GM23338 (cell line): Measurements from ENCODE around the gene ABL2. TPM values are rescaled to one million over a fixed set of nuclear protein-coding genes. Genes with fewer than 3 reads are reported as not detected.

Experiments used
- ATAC-seq: fragments of 200-7000 bp; cut with Tn5 transposase; 3 replicates; pipeline ENCODE4 v1.9.1; 2020
- DNase-seq: peaks from one replicate; pipeline ENCODE4 v3.0.0-alpha.2; 2015; ENCODE audit warnings: low spot score
- H2AFZ ChIP-seq: fragments of 200-600 bp; sonication (generic); 2 replicates; pipeline ENCODE4 v1.8.0; 2016; ENCODE audit warnings: antibody characterized with exemption, mild to moderate bottlenecking, moderate library complexity
- H3F3A ChIP-seq: fragments of 200-600 bp; sonication (generic); replicated peaks from 2 replicates; pipeline ENCODE4 v1.8.0; 2017; ENCODE audit warnings: antibody characterized with exemption, mixed run types, low read depth
- H3K27ac ChIP-seq: fragments of 200-600 bp; sonication (generic); 2 replicates; pipeline ENCODE4 v1.6.1; 2016; ENCODE audit warnings: low read depth
- H3K27me3 ChIP-seq: fragments of 200-600 bp; sonication (generic); 2 replicates; pipeline ENCODE4 v1.8.0; 2016; ENCODE audit warnings: mild to moderate bottlenecking, mixed run types, moderate library complexity; ENCODE audit not compliant: insufficient read depth
- H3K36me3 ChIP-seq: fragments of 200-600 bp; sonication (generic); 2 replicates; pipeline ENCODE4 v1.8.0; 2016; ENCODE audit warnings: mild to moderate bottlenecking; ENCODE audit not compliant: insufficient read depth
- H3K4me1 ChIP-seq: fragments of 200-600 bp; sonication (generic); 2 replicates; pipeline ENCODE4 v1.8.0; 2016; ENCODE audit warnings: mild to moderate bottlenecking, moderate library complexity; ENCODE audit not compliant: insufficient read depth
- H3K4me2 ChIP-seq: fragments of 200-600 bp; sonication (generic); 2 replicates; pipeline ENCODE4 v1.7.1; 2017; ENCODE audit warnings: mixed run types
- H3K4me3 ChIP-seq: fragments of 200-600 bp; sonication (generic); 2 replicates; pipeline ENCODE4 v1.6.1; 2016; ENCODE audit warnings: mixed run types
- H3K79me2 ChIP-seq: fragments of 200-600 bp; sonication (generic); replicated peaks from 2 replicates; pipeline ENCODE4 v1.8.0; 2017; ENCODE audit warnings: mild to moderate bottlenecking; ENCODE audit not compliant: insufficient read depth
- H3K9me2 ChIP-seq: fragments of 200-600 bp; sonication (generic); 2 replicates; pipeline ENCODE4 v1.8.0; 2017; ENCODE audit not compliant: insufficient read depth
- H4K20me1 ChIP-seq: fragments of 200-600 bp; sonication (generic); replicated peaks from 2 replicates; pipeline ENCODE4 v1.8.0; 2017; ENCODE audit warnings: mild to moderate bottlenecking; ENCODE audit not compliant: insufficient read depth
- H3K27ac Mint-ChIP-seq: 2 replicates; pipeline ENCODE4 v1.8.0; 2020; ENCODE audit warnings: inconsistent platforms, mild to moderate bottlenecking, moderate library complexity, mixed read lengths
- H3K27me3 Mint-ChIP-seq: 3 replicates; pipeline ENCODE4 v1.8.0; 2022; ENCODE audit warnings: low read depth, mild to moderate bottlenecking, moderate library complexity, mixed read lengths, inconsistent platforms; ENCODE audit not compliant: insufficient read depth, poor library complexity
- H3K36me3 Mint-ChIP-seq: 3 replicates; pipeline ENCODE4 v1.8.0; 2021; ENCODE audit warnings: low read depth, mild to moderate bottlenecking, inconsistent platforms, moderate library complexity, mixed read lengths
- H3K4me1 Mint-ChIP-seq: 3 replicates; pipeline ENCODE4 v1.8.0; 2020; ENCODE audit warnings: mild to moderate bottlenecking, inconsistent platforms, mixed read lengths
- H3K4me3 Mint-ChIP-seq: 3 replicates; pipeline ENCODE4 v1.8.0; 2021; ENCODE audit warnings: moderate library complexity, mild to moderate bottlenecking, inconsistent platforms, mixed read lengths
- H3K9me3 Mint-ChIP-seq: 3 replicates; pipeline ENCODE4 v1.8.0; 2020; ENCODE audit warnings: moderate library complexity, mild to moderate bottlenecking, inconsistent platforms, mixed read lengths
- ETS1 ChIP-seq: IDR thresholded peaks from 2 replicates; pipeline ENCODE4 v1.6.1; 2016; ENCODE audit warnings: antibody characterized with exemption
- EZH2 ChIP-seq: fragments of 200-600 bp; sonication (generic); IDR thresholded peaks from one replicate; pipeline ENCODE4 v1.8.0; 2017; ENCODE audit warnings: antibody characterized with exemption, mild to moderate bottlenecking, low read depth; ENCODE audit not compliant: unreplicated experiment
- EZH2phosphoT487 ChIP-seq: fragments of 200-600 bp; sonication (generic); IDR thresholded peaks from one replicate; pipeline ENCODE4 v1.8.1; 2018; ENCODE audit warnings: antibody characterized with exemption; ENCODE audit not compliant: unreplicated experiment
- NANOG ChIP-seq: IDR thresholded peaks from 2 replicates; pipeline ENCODE4 v1.6.1; 2016; ENCODE audit warnings: antibody characterized with exemption, borderline replicate concordance
- REST ChIP-seq: IDR thresholded peaks from one replicate; pipeline ENCODE4 v1.6.1; 2018; ENCODE audit warnings: antibody characterized with exemption; ENCODE audit not compliant: unreplicated experiment
- STAT1 ChIP-seq: IDR thresholded peaks from one replicate; pipeline ENCODE4 v1.6.1; 2016; ENCODE audit warnings: antibody characterized with exemption; ENCODE audit not compliant: unreplicated experiment
- ZNF114 ChIP-seq: fragments of 250-450 bp; sonication (Bioruptor Pico); IDR thresholded peaks from 2 replicates; pipeline ENCODE4 v1.5.0; 2020; ENCODE audit warnings: mild to moderate bottlenecking, moderate library complexity
- ZNF331 ChIP-seq: fragments of 250-450 bp; sonication (Bioruptor Pico); IDR thresholded peaks from 2 replicates; pipeline ENCODE4 v1.5.0; 2020; ENCODE audit warnings: low read depth, mild to moderate bottlenecking, moderate library complexity
- polyA plus RNA-seq: library from polyadenylated mRNA; unstranded; fragments of >200 nt; fragmentation: Nextera tagmentation; extraction: Ambion mirVana; gene quantifications from 2 replicates; pipeline ENCODE4 v1.2.1, GENCODE V29; 2016
- total RNA-seq: library from RNA; depleted of rRNA; stranded (reverse); fragments of >200 nt; shearing (Covaris generic); gene quantifications from 2 replicates; pipeline ENCODE4 v1.2.3, GENCODE V29; 2014

ABL2 gene
- total and polyA plus RNA-seq, 2 experiments from 2014 or later, result 5.8 to 22.7 TPM

DNA sequence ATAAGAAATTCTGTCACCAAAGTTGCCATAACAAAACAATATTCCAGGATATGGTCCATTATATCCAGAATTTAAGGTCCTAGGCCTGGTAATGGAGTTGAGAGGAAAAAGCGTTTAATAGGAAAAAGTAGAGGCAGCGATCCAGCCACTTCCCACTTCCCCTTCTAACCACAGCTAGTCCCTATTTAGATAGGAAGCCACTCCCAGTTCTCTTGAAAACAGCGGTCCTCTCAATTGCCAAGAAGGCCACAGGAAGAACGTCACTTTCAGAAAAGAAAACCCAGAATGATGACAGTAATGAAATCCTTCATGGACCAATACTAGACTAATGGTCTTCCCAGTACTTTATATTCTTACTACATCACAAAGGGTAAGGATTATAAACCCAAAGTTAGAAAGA, 38.6 kb downstream of the ABL2 start (continued):
- TF ChIP-seq EZH2 (no peak), EZH2phosphoT487 (no peak), STAT1 (no peak), ZNF114 (CRISPR knock-in tag) (no peak)

DNA sequence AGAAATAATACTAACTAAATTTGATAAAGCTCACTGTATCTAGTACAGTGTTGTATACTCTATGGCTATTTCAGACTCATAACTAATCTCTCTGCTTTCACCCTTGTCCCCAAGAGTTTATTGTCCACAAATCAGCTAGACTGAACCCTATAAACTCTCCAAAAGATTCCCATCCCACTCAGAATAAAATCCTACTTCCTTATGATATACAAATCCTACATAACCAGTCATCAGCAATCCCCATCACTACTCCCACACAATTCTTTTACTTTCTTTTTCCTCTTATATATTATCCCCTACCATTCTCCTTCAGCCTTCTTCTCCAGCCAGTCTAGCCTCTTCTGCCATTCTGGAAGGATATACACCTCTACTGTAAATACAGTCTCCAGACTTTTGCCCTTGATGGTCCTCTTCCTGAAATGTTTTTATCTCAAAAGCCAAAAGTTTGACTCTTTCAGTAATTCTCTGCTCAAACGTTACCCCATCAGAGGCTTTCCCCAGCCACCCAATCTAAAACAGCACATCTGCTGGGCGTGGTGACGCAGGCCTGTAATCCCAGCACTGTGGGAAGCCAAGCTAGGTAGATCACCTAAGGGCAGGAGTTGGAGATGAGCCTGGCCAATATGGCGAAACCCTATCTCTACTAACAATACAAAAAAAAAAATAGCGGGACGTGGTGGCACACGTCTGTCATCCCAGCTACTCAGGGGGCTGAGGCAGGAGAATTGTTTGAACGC, 41.6 kb downstream of the ABL2 start:
- DNase-seq (no peak), ATAC-seq (no peak)
- H3K27ac Mint-ChIP-seq, result no peak overlapping the region
- peaks cover 3% of the 10 kb centered on the region; the same call in 2 of the 3 replicates for H3K36me3 Mint-ChIP-seq
- H3K27me3 Mint-ChIP-seq, result peaks cover 2% of the 10 kb centered on the region
- peaks cover 9% of the 10 kb centered on the region; the same call in 2 of the 3 replicates for H3K4me1 Mint-ChIP-seq
- TF ChIP-seq STAT1 (no peak), NANOG (no peak), REST (no peak), ETS1 (no peak), ZNF331 (CRISPR knock-in tag) (no peak), EZH2 (no peak)
- Histone ChIP-seq H4K20me1 (no peaks in the 10 kb centered on the region; the same call in 1 of the 2 replicates), H3K36me3 (no peaks in the 10 kb centered on the region), H3K4me2 (no peak overlapping the region), H3K9me2 (no peaks in the 10 kb centered on the region), H3K27me3 (no peaks in the 10 kb centered on the region), H3K27ac (no peak overlapping the region), H3K4me3 (no peak overlapping the region), H2AFZ (no peak overlapping the region), H3K4me1 (0 out of 2 replicates have a peak, but pooled peaks cover 6% of the 10 kb centered on the region), H3K79me2 (peaks cover 63% of the 10 kb centered on the region), H3F3A (no peaks in the 10 kb centered on the region)
- H3K4me3 Mint-ChIP-seq, result no peak overlapping the region
- H3K9me3 Mint-ChIP-seq, result no peaks in the 10 kb centered on the region; the same call in 2 of the 3 replicates
